Testis (tissue), 2 donors: ENCODE data around the gene DAB2IP.

Experiments used
- CTCF ChIP-seq, 3 experiments: fragments of 450-650 bp in 2 of 3; fragments of 200-600 bp in 1 of 3; sonication (generic) in 1 of 3; IDR thresholded peaks; one replicate each; pipeline ENCODE4 v1.5.1; 2016 to 2019; ENCODE audit warnings: antibody characterized with exemption in 3 of 3, mild to moderate bottlenecking in 2 of 3, moderate library complexity in 1 of 3
- POLR2A ChIP-seq: fragments of 450-650 bp; IDR thresholded peaks from one replicate; pipeline ENCODE4 v1.6.1; 2017; ENCODE audit warnings: antibody characterized with exemption, mild to moderate bottlenecking, moderate library complexity

DNA sequence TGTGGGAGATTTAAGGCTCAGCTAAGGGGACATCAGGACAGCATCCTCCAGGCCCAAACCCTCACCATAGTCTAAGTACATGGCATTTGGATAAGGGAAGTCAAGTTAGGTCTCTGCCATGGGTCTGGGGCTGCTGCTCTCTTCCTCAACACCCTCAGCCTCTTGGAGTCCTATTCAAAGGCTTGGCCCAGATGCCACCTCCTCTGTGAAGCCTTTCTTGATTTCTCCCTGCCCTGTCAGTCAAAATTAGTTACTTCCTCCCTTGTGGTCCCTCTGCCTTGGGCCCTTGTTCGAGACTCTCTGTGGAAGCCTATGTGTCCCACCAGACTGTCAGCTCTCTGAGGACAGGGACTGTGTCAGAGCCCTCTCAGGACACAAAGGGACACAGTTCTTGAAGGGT lies 17.7 kb upstream of the DAB2IP start:
- TF ChIP-seq CTCF (IDR thresholded peaks at IDR 0.05) (no peak), POLR2A (no peak)
